Measurements from ENCODE around the gene SLC35D1.

Gene SLC35D1

GRCh38 chr1:67020304-67020703 is 33.6 kb downstream of the SLC35D1 start:
- Mint-ChIP-seq H3K27me3 (no peaks in the 10 kb centered on the region), H3K36me3 (ENCODE audit: low read depth) (peaks cover 35% of the 10 kb centered on the region)

DNA sequence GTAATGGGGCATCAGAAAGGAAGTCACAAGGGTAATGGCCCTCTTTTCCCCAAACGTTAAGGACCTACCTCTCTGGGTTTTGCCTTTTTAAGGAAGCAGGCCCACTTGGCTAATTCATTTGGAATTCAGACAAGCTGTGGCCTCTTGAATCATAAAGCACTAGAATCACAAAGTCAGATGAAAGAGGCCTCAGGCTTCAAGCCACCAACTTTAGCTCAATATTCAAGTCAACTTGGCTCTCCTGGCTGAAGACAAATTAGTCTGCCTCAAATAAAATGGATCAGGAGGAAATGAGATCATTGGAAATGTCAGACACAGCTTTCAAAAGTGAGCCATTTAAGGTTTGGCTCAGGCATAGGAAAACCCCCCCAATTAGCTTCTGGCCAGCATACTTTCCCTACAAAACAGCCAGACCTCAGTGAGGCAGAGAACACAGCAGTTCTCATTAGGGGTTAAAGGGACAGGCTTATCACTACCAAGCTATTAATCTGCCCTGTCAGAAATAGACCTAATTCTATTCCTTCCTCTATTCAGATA is 34.3 kb downstream of the SLC35D1 start:
- DNase-seq, result no peak
- no peak overlapping the region for H3K27ac Mint-ChIP-seq
- H3K9me3 Mint-ChIP-seq, result no peaks in the 10 kb centered on the region
- ATAC-seq, result no peak
- no peaks in the 10 kb centered on the region for H3K27me3 Mint-ChIP-seq
- no peak overlapping the region for H3K4me3 Mint-ChIP-seq
- peaks cover 31% of the 10 kb centered on the region for H3K36me3 Mint-ChIP-seq (ENCODE audit: low read depth)
- peaks cover 3% of the 10 kb centered on the region for H3K4me1 Mint-ChIP-seq

More at GRCh38 chr1:67020304-67020703, 33.6 kb downstream of the SLC35D1 start:
- peaks cover 3% of the 10 kb centered on the region for H3K4me1 Mint-ChIP-seq
- no peak overlapping the region for H3K4me3 Mint-ChIP-seq
- H3K27ac Mint-ChIP-seq, result no peak overlapping the region
- H3K9me3 Mint-ChIP-seq, result no peaks in the 10 kb centered on the region
- DNase-seq (no peak), ATAC-seq (no peak)

DNA sequence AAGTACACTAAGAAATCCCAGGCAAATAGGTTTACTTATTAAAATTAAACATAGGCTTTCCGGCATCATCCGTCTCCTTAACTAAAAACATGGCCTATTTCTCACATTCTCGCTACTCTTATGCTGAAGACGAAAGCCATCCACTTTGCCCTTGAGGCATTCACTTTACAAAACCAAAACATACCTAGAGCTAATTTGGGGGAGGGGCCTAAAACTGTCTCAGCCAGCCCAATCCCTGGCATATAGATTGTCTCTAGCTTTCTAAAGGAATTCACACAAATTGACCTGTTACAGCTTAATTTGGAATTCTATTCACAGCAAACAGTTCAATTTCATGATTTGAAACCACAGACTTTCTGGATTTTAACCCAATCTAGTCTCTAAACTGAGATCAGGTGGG is 34.8 kb downstream of the SLC35D1 start:
- H3K9me3 Mint-ChIP-seq, result no peaks in the 10 kb centered on the region
- no peaks in the 10 kb centered on the region for H3K27me3 Mint-ChIP-seq
- H3K36me3 Mint-ChIP-seq (ENCODE audit: low read depth), result peaks cover 32% of the 10 kb centered on the region
- DNase-seq, result no peak
- H3K4me1 Mint-ChIP-seq, result peaks cover 3% of the 10 kb centered on the region
- H3K27ac Mint-ChIP-seq, result no peak overlapping the region
- ATAC-seq, result no peak
- no peak overlapping the region for H3K4me3 Mint-ChIP-seq

- no peaks in the 10 kb centered on the region for H3K27me3 Mint-ChIP-seq
- no peak for DNase-seq
- peaks cover 3% of the 10 kb centered on the region for H3K4me1 Mint-ChIP-seq
- H3K27ac Mint-ChIP-seq, result no peak overlapping the region
- ATAC-seq, result no peak
- peaks cover 30% of the 10 kb centered on the region for H3K36me3 Mint-ChIP-seq (ENCODE audit: low read depth)
- H3K9me3 Mint-ChIP-seq, result no peaks in the 10 kb centered on the region
- no peak overlapping the region for H3K4me3 Mint-ChIP-seq
Measured at GRCh38 chr1:67018574-67018973, 35.4 kb downstream of the SLC35D1 start.

DNA sequence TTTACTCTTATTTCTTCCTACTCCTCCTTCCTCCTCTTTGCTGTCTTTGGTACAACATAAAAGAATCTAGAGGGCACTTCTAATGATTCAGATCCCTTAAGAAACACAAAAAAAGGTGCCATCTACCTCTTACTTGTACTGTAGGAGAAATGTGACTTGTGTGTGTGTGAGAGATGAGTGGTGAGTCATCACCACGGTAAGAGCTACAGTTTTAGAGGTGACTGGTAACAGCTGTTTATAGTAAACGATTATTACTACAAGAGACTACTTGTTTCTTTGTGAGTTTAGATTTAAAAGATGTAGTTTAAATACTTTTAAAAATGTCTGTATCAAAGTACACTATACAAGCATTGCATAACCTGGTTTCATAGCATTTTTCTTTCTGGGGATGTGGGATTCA is 40.4 kb downstream of the SLC35D1 start:
- Mint-ChIP-seq H3K27me3 (no peaks in the 10 kb centered on the region), H3K4me1 (peaks cover 2% of the 10 kb centered on the region), H3K9me3 (no peaks in the 10 kb centered on the region), H3K36me3 (ENCODE audit: low read depth) (peaks cover 36% of the 10 kb centered on the region), H3K4me3 (no peak overlapping the region), H3K27ac (no peak overlapping the region)
- ATAC-seq (peak; percentile 91), DNase-seq (no peak)

GRCh38 chr1:67009792-67010191 is 44.2 kb downstream of the SLC35D1 start:
- Mint-ChIP-seq H3K36me3 (ENCODE audit: low read depth) (peaks cover 30% of the 10 kb centered on the region), H3K27me3 (no peaks in the 10 kb centered on the region), H3K4me1 (peaks cover 2% of the 10 kb centered on the region), H3K4me3 (no peak overlapping the region), H3K27ac (no peak overlapping the region), H3K9me3 (no peaks in the 10 kb centered on the region)
- ATAC-seq (no peak), DNase-seq (no peak)

GRCh38 chr1:67005068-67005467 is 48.9 kb downstream of the SLC35D1 start:
- no peak for ATAC-seq
- Mint-ChIP-seq H3K4me1 (peaks cover 3% of the 10 kb centered on the region), H3K4me3 (no peak overlapping the region), H3K36me3 (ENCODE audit: low read depth) (peaks cover 24% of the 10 kb centered on the region), H3K27ac (no peak overlapping the region), H3K27me3 (no peaks in the 10 kb centered on the region), H3K9me3 (no peaks in the 10 kb centered on the region)
- no peak for DNase-seq

DNA sequence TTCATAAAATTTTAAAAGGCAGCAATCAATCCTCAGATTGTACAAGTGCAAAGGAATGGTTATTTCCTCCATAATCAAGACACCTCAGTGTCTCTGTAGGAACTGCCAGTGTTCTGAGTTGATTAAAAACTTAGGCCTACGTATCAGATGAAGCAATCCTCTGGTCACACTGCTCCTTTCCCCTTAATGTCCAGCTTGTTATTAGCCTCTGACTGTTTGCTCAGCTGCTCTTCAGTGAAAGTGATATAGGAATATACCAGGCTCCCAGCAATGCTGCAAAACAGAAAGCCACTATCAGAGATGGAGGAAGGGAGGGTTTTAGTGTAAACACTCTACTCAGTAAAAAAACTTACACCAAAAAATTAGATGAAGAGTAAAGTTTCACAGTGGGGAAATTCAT is 49.8 kb downstream of the SLC35D1 start:
- no peak overlapping the region for H3K4me3 Mint-ChIP-seq
- ATAC-seq (no peak), DNase-seq (no peak)
- no peaks in the 10 kb centered on the region for H3K9me3 Mint-ChIP-seq
- no peak overlapping the region for H3K27ac Mint-ChIP-seq
- H3K27me3 Mint-ChIP-seq, result no peaks in the 10 kb centered on the region
- peaks cover 16% of the 10 kb centered on the region for H3K36me3 Mint-ChIP-seq (ENCODE audit: low read depth)
- H3K4me1 Mint-ChIP-seq, result peaks cover 3% of the 10 kb centered on the region

DNA sequence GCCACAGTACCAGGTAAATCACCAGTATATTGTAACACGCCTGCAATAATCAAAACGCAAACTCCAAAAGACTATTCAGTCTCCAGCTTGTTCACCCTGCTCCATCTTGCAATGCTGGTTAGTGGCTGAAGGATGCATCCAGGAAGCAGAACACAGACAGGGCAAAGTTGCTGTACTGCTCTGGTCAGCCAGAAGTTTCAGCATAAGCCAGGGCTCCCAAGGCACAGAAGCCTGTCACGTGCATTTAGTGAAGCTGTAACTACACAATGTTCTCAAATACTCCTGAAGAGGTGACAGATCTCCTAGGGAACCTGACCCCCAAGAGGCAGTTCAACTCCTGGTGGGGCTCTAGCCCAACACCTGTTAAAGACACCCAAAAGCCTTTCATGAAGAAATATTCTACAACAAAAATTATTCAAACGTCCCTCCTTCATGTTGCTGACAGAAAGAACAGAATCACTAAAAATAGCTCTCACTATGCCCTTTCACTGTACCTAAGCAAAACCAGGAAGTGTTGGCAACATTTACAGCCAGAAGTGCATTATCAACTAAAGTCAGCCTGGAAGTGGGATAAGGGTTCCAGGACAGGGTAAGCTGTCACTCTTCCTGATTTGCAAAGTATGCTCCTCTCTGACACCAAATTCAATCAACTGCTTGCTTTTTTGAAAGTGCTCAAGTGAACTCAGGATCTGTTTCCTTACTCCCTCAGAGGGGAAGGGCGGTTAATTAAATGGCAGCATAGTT is 52.1 kb downstream of the SLC35D1 start:
- ATAC-seq, result no peak
- no peaks in the 10 kb centered on the region for H3K9me3 Mint-ChIP-seq
- peaks cover 14% of the 10 kb centered on the region for H3K36me3 Mint-ChIP-seq (ENCODE audit: low read depth)
- H3K27me3 Mint-ChIP-seq, result no peaks in the 10 kb centered on the region
- no peak overlapping the region for H3K4me3 Mint-ChIP-seq
- peaks cover 9% of the 10 kb centered on the region for H3K4me1 Mint-ChIP-seq
- no peak overlapping the region for H3K27ac Mint-ChIP-seq
- no peak for DNase-seq

GRCh38 chr1:66999640-67000400 is 54.1 kb downstream of the SLC35D1 start:
- ATAC-seq (no peak), DNase-seq (no peak)
- peaks cover 18% of the 10 kb centered on the region for H3K36me3 Mint-ChIP-seq (ENCODE audit: low read depth)
- H3K9me3 Mint-ChIP-seq, result no peaks in the 10 kb centered on the region
- no peak overlapping the region for H3K4me3 Mint-ChIP-seq
- peaks cover 14% of the 10 kb centered on the region for H3K4me1 Mint-ChIP-seq
- no peak overlapping the region for H3K27ac Mint-ChIP-seq
- H3K27me3 Mint-ChIP-seq, result no peaks in the 10 kb centered on the region

DNA sequence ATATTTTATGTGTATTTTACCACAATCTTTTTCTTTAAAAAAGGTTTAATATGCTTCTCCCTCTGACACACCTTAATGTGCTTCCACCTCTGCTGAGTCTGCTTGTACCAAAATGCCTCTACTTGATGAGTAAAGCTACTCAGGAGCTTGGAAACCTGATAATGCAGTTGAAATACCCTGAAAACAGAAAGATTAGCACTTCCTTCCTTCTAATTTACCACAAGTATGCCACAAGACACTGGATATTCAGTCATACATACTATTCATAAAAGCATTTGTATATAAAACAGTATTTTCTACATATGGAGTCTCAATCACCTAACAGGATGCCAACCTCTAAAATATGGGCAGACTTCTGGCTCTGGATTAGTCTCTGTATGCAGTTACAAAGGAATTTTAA is 55.0 kb downstream of the SLC35D1 start:
- Mint-ChIP-seq H3K4me3 (no peak overlapping the region), H3K4me1 (peaks cover 14% of the 10 kb centered on the region), H3K36me3 (ENCODE audit: low read depth) (peaks cover 18% of the 10 kb centered on the region), H3K9me3 (no peaks in the 10 kb centered on the region), H3K27ac (no peak overlapping the region), H3K27me3 (no peaks in the 10 kb centered on the region)
- ATAC-seq (no peak), DNase-seq (no peak)

DNA sequence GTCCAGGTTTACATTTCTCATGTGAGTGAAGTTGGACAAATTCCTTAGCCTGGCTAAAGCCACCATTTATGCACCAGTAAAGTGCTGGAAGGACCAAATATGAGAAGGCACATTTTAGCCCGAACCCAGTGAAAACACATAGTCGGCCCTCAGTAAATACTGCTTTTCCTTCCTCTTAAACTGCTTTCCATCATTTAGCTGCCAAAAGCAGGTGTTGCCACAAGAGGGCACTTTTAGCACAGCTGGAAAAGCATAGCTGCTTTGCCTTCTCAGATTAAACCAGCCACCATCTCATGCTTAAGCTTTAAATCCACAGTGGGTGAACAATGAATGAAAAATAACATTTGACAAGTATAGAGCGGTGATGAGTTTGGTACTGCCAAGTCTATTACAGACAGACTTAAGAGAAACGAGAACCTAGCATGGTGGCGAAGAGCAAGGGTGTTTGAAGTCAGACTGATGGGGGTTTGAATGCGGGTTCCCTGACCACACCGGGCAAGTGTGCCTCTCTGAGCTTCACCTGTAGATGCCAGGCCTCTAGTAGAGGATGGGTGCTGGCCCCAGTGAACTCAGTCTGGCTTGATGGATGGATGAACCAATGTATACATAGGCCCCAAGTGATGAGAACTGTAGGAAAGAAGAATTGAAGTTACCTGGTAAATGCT is 57.8 kb downstream of the SLC35D1 start:
- Mint-ChIP-seq H3K36me3 (ENCODE audit: low read depth) (peaks cover 9% of the 10 kb centered on the region), H3K27me3 (no peaks in the 10 kb centered on the region), H3K4me3 (no peak overlapping the region), H3K9me3 (no peaks in the 10 kb centered on the region), H3K4me1 (peaks cover 11% of the 10 kb centered on the region), H3K27ac (no peak overlapping the region)
- ATAC-seq (peak; percentile 51), DNase-seq (peak; percentile 53)

DNA sequence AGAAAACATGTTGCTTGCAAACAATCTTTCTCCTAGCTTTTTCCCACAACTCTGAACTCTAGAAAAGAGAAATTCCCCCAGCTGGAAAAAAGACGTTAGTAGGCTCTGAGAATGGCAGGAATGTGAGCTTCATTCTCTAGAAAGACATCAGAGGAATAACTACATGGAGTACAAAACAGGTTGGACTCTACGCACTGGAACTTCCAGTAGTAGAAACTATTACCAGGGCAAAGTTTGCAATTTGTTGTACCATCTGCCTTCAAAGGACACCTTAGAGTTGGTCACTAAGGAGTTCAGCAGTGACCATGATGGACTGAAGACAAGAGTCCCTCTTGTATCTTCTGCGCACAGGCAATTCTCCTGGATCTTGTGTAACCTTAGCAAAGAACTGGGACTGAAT is 60.9 kb downstream of the SLC35D1 start:
- Mint-ChIP-seq H3K4me3 (no peak overlapping the region), H3K9me3 (no peaks in the 10 kb centered on the region), H3K36me3 (ENCODE audit: low read depth) (peaks cover 21% of the 10 kb centered on the region), H3K27me3 (no peaks in the 10 kb centered on the region), H3K4me1 (peaks cover 7% of the 10 kb centered on the region), H3K27ac (no peak overlapping the region)
- DNase-seq, result no peak
- ATAC-seq, result no peak

DNA sequence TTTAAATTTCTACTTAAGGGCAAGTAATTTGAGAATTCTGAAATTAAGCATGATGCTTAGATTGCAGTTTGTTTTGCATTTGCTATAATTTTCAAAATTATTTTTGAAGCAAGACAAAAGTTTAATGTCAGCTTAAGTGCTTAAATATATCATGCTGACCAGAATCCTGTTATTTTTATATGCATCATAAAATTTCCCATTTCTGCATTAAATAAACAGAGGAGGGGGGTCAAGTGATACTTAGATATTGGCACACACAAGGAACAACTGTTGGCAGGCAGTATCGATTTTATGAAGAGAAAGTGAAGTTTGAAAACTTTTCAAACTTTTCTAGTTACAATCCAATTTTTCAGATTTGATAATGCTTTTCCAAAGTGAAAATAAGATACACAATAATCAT is 68.1 kb downstream of the SLC35D1 start:
- Mint-ChIP-seq H3K36me3 (ENCODE audit: low read depth) (peaks cover 61% of the 10 kb centered on the region), H3K27me3 (no peaks in the 10 kb centered on the region), H3K4me3 (no peak overlapping the region), H3K27ac (no peak overlapping the region), H3K4me1 (peaks cover 40% of the 10 kb centered on the region), H3K9me3 (no peaks in the 10 kb centered on the region)
- DNase-seq (no peak), ATAC-seq (no peak)

GRCh38 chr1:66984491-66984890 is 69.5 kb downstream of the SLC35D1 start:
- no peak for ATAC-seq
- Mint-ChIP-seq H3K27ac (peak overlapping the region; percentile 80), H3K36me3 (ENCODE audit: low read depth) (peaks cover 58% of the 10 kb centered on the region)

More at GRCh38 chr1:66984491-66984890, 69.5 kb downstream of the SLC35D1 start:
- H3K27me3 Mint-ChIP-seq, result no peaks in the 10 kb centered on the region
- H3K4me3 Mint-ChIP-seq, result peak overlapping the region; percentile 9
- no peaks in the 10 kb centered on the region for H3K9me3 Mint-ChIP-seq
- peaks cover 47% of the 10 kb centered on the region for H3K4me1 Mint-ChIP-seq
- no peak for DNase-seq
